Muscle layer of duodenum (tissue), 2 donors: ENCODE results near the gene ANKS1B.

Source experiments
- H3K27ac ChIP-seq: one replicate; pipeline ENCODE4 v1.7.0; 2013; ENCODE audit warnings: mild to moderate bottlenecking, low read length
- H3K27me3 ChIP-seq: one replicate; pipeline ENCODE4 v1.7.0; 2013; ENCODE audit warnings: low read depth, mild to moderate bottlenecking, control low read depth, low read length
- H3K36me3 ChIP-seq, 2 donors: one replicate each; pipeline ENCODE4 v1.7.0; 2013; ENCODE audit warnings: low read length in 2 of 2, control low read depth in 1 of 2, mild to moderate bottlenecking in 1 of 2; ENCODE audit not compliant: insufficient read depth in 2 of 2, control insufficient read depth in 1 of 2
- H3K4me1 ChIP-seq, 2 donors: one replicate each; pipeline ENCODE4 v1.7.0; 2013; ENCODE audit warnings: low read length in 2 of 2, mild to moderate bottlenecking in 2 of 2, control low read depth in 1 of 2, moderate library complexity in 1 of 2; ENCODE audit not compliant: insufficient read depth in 2 of 2, control insufficient read depth in 1 of 2
- H3K4me3 ChIP-seq, 2 donors: one replicate each; pipeline ENCODE4 v1.7.0; 2013; ENCODE audit warnings: low read length in 2 of 2, low read depth in 1 of 2, mild to moderate bottlenecking in 1 of 2
- H3K9me3 ChIP-seq, 2 donors: one replicate each; pipeline ENCODE4 v1.7.0; 2013; ENCODE audit warnings: low read length in 2 of 2, control low read depth in 1 of 2, mild to moderate bottlenecking in 1 of 2; ENCODE audit not compliant: control insufficient read depth in 1 of 2
- donor health status: healthy.

The ANKS1B gene

GRCh38 chr12:98893126-98893674 lies 1091.5 kb downstream of the ANKS1B start:
- Histone ChIP-seq H3K4me3 (no peak overlapping the region), H3K4me1 (peaks cover 0 to 19% of the 10 kb centered on the region in 2 donors), H3K36me3 (no peaks in the 10 kb centered on the region), H3K27me3 (peaks cover 29% of the 10 kb centered on the region), H3K9me3 (no peaks in the 10 kb centered on the region), H3K27ac (no peak overlapping the region)

- Histone ChIP-seq H3K27ac (no peak overlapping the region), H3K4me1 (no peaks in the 10 kb centered on the region), H3K36me3 (no peaks in the 10 kb centered on the region), H3K9me3 (no peaks in the 10 kb centered on the region), H3K27me3 (no peaks in the 10 kb centered on the region), H3K4me3 (no peak overlapping the region)
These were observed 1099.0 kb downstream of the ANKS1B start for GRCh38 chr12:98885778-98886177.

GRCh38 chr12:98883231-98883630 lies 1101.5 kb downstream of the ANKS1B start:
- Histone ChIP-seq H3K27ac (no peak overlapping the region), H3K4me3 (no peak overlapping the region), H3K27me3 (no peaks in the 10 kb centered on the region), H3K9me3 (no peaks in the 10 kb centered on the region), H3K4me1 (no peaks in the 10 kb centered on the region), H3K36me3 (no peaks in the 10 kb centered on the region)

GRCh38 chr12:98882526-98882925 lies 1102.2 kb downstream of the ANKS1B start:
- Histone ChIP-seq H3K9me3 (no peaks in the 10 kb centered on the region), H3K36me3 (no peaks in the 10 kb centered on the region), H3K27ac (no peak overlapping the region), H3K4me3 (no peak overlapping the region), H3K4me1 (no peaks in the 10 kb centered on the region), H3K27me3 (no peaks in the 10 kb centered on the region)

GRCh38 chr12:98873776-98874175 lies 1111.0 kb downstream of the ANKS1B start:
- H3K27ac ChIP-seq: no peak overlapping the region
- no peaks in the 10 kb centered on the region for H3K9me3 ChIP-seq
- H3K36me3 ChIP-seq: no peaks in the 10 kb centered on the region
- H3K4me3 ChIP-seq: no peak overlapping the region
- H3K27me3 ChIP-seq: no peaks in the 10 kb centered on the region
- no peaks in the 10 kb centered on the region for H3K4me1 ChIP-seq

- Histone ChIP-seq H3K4me3 (no peak overlapping the region), H3K27me3 (no peaks in the 10 kb centered on the region), H3K36me3 (no peaks in the 10 kb centered on the region), H3K4me1 (no peaks in the 10 kb centered on the region), H3K27ac (no peak overlapping the region), H3K9me3 (no peaks in the 10 kb centered on the region)
These were observed 1114.2 kb downstream of the ANKS1B start for GRCh38 chr12:98870504-98870903.

- H3K4me1 ChIP-seq: no peaks in the 10 kb centered on the region
- H3K27me3 ChIP-seq: no peaks in the 10 kb centered on the region
- no peaks in the 10 kb centered on the region for H3K36me3 ChIP-seq
- H3K9me3 ChIP-seq: no peaks in the 10 kb centered on the region
- no peak overlapping the region for H3K4me3 ChIP-seq
- no peak overlapping the region for H3K27ac ChIP-seq
These were observed 1114.7 kb downstream of the ANKS1B start for GRCh38 chr12:98869886-98870503.

- Histone ChIP-seq H3K4me3 (no peak overlapping the region), H3K27ac (no peak overlapping the region), H3K36me3 (no peaks in the 10 kb centered on the region), H3K4me1 (no peaks in the 10 kb centered on the region), H3K9me3 (no peaks in the 10 kb centered on the region), H3K27me3 (no peaks in the 10 kb centered on the region)
These were observed 1116.2 kb downstream of the ANKS1B start for GRCh38 chr12:98868538-98868937.

- Histone ChIP-seq H3K4me3 (no peak overlapping the region), H3K27me3 (no peaks in the 10 kb centered on the region), H3K9me3 (no peaks in the 10 kb centered on the region), H3K36me3 (no peaks in the 10 kb centered on the region), H3K27ac (no peak overlapping the region), H3K4me1 (no peaks in the 10 kb centered on the region)
These were observed 1116.7 kb downstream of the ANKS1B start for GRCh38 chr12:98868076-98868475.

- H3K36me3 ChIP-seq: no peaks in the 10 kb centered on the region
- H3K9me3 ChIP-seq: no peaks in the 10 kb centered on the region
- H3K4me1 ChIP-seq: no peaks in the 10 kb centered on the region
- no peaks in the 10 kb centered on the region for H3K27me3 ChIP-seq
- no peak overlapping the region for H3K27ac ChIP-seq
- no peak overlapping the region for H3K4me3 ChIP-seq
These were observed 1120.4 kb downstream of the ANKS1B start for GRCh38 chr12:98864363-98864762.

- Histone ChIP-seq H3K27ac (no peak overlapping the region), H3K27me3 (no peaks in the 10 kb centered on the region), H3K4me3 (no peak overlapping the region), H3K4me1 (no peaks in the 10 kb centered on the region), H3K9me3 (no peaks in the 10 kb centered on the region), H3K36me3 (no peaks in the 10 kb centered on the region)
These were observed 1121.6 kb downstream of the ANKS1B start for GRCh38 chr12:98863167-98863566.

GRCh38 chr12:98861251-98861650 lies 1123.5 kb downstream of the ANKS1B start:
- no peak overlapping the region for H3K27ac ChIP-seq
- no peaks in the 10 kb centered on the region for H3K4me1 ChIP-seq
- no peak overlapping the region for H3K4me3 ChIP-seq
- no peaks in the 10 kb centered on the region for H3K36me3 ChIP-seq
- H3K9me3 ChIP-seq: no peaks in the 10 kb centered on the region
- H3K27me3 ChIP-seq: no peaks in the 10 kb centered on the region
